K562 (cell line): ENCODE data around the gene GLT1D1. TPM values are rescaled to one million over a fixed set of nuclear protein-coding genes. Genes with fewer than 3 reads are reported as not detected.

Source experiments
- ATAC-seq: fragments of 200-7000 bp; cut with Tn5 transposase; 3 replicates; pipeline ENCODE4 v1.9.1; 2020; ENCODE audit warnings: moderate library complexity
- BruUV-seq: library from RNA; stranded (reverse); fragments of 400-500 nt; replicated peaks from 2 replicates; lab custom pipeline; 2021; lab: Mats Ljungman, UMichigan
- CTCF ChIA-PET: fragments of 300-600 bp; formaldehyde crosslinking; extraction: SDS; loops from one replicate; lab custom pipeline; 2021; ENCODE audit warnings: low intra/inter-chr PET ratio; lab: Yijun Ruan, JAX
- POLR2A ChIA-PET: fragments of 300-600, 350-650 bp; sonication (Branson Sonifier 250); formaldehyde crosslinking; extraction: SDS; loops from one replicate; lab custom pipeline; 2021; ENCODE audit warnings: antibody characterized with exemption, inconsistent platforms; lab: Yijun Ruan, JAX
- DNase-seq, 4 experiments: peaks; one replicate each; pipeline versions ENCODE4 v3.0.0 to v3.0.0-alpha.2; 2011 to 2018; ENCODE audit warnings: low spot score in 3 of 4, mixed read lengths in 3 of 4; ENCODE audit errors: extremely low read depth in 1 of 4
- FAIRE-seq: peaks from 2 replicates; lab custom pipeline; 2011; peaks lifted over from hg19 to GRCh38; lab: Jason Lieb, UNC
- H2AFZ ChIP-seq: 2 replicates; pipeline ENCODE4 v1.6.0; 2011; ENCODE audit warnings: low read depth, low read length, control low read depth, inconsistent platforms
- H3K27ac ChIP-seq: fragments of 200-600 bp; 3 replicates; pipeline ENCODE4 v1.8.0; 2011; ENCODE audit warnings: low read depth, mild to moderate bottlenecking, control low read depth, inconsistent platforms, low read length, moderate library complexity, mixed read lengths; ENCODE audit errors: extremely low read depth
- H3K27me3 ChIP-seq, 2 experiments: fragments of 300-600 bp in 1 of 2; 2 replicates in 1 of 2; 3 replicates in 1 of 2; pipeline versions ENCODE4 v1.6.0 to v1.8.0; 2011; ENCODE audit warnings: inconsistent platforms in 2 of 2, low read length in 2 of 2, mild to moderate bottlenecking in 1 of 2, mixed read lengths in 1 of 2, moderate library complexity in 1 of 2; ENCODE audit not compliant: control insufficient read depth in 2 of 2, insufficient read depth in 2 of 2
- H3K36me3 ChIP-seq: fragments of 300-600 bp; 3 replicates; pipeline ENCODE4 v1.8.0; 2011; ENCODE audit warnings: mild to moderate bottlenecking, low read length, inconsistent platforms; ENCODE audit not compliant: control insufficient read depth, insufficient read depth
- H3K4me1 ChIP-seq, 2 experiments: fragments of 200-600 bp in 1 of 2; replicated peaks in 1 of 2; 2 replicates in 1 of 2; 3 replicates in 1 of 2; pipeline versions ENCODE4 v1.5.1 to v1.8.0; 2011; ENCODE audit warnings: inconsistent platforms in 2 of 2, low read length in 2 of 2, mild to moderate bottlenecking in 1 of 2, mixed read lengths in 1 of 2, moderate library complexity in 1 of 2; ENCODE audit not compliant: control insufficient read depth in 2 of 2, insufficient read depth in 2 of 2
- H3K4me2 ChIP-seq: 2 replicates; pipeline ENCODE4 v1.6.1; 2011; ENCODE audit warnings: low read length, control low read depth, inconsistent platforms, mixed read lengths; ENCODE audit not compliant: insufficient read depth
- H3K4me3 ChIP-seq: fragments of 200-600 bp; sonication (generic), shearing (Covaris generic); 2 replicates; pipeline ENCODE4 v1.5.1; 2016; ENCODE audit warnings: control low read depth, inconsistent platforms
- H3K79me2 ChIP-seq: fragments of 200-600 bp; 3 replicates; pipeline ENCODE4 v1.8.0; 2011; ENCODE audit warnings: low read length, inconsistent platforms; ENCODE audit not compliant: control insufficient read depth, insufficient read depth
- H3K9ac ChIP-seq, 2 experiments: 2 replicates each; pipeline versions ENCODE4 v1.6.0 to v1.6.1; 2011; ENCODE audit warnings: low read depth in 2 of 2, low read length in 2 of 2, control low read depth in 1 of 2, inconsistent platforms in 1 of 2, mild to moderate bottlenecking in 1 of 2, mixed read lengths in 1 of 2; ENCODE audit not compliant: insufficient read depth in 1 of 2
- H3K9me1 ChIP-seq: one replicate; pipeline ENCODE4 v1.6.0; 2011; ENCODE audit warnings: inconsistent platforms, mild to moderate bottlenecking, low read length, moderate library complexity; ENCODE audit not compliant: control insufficient read depth, insufficient read depth
- H3K9me3 ChIP-seq: replicated peaks from 2 replicates; pipeline ENCODE4 v1.5.1; 2011; ENCODE audit warnings: low read depth, low read length, inconsistent platforms; ENCODE audit not compliant: control insufficient read depth, insufficient read depth
- H4K20me1 ChIP-seq: replicated peaks from 2 replicates; pipeline ENCODE4 v1.6.1; 2011; ENCODE audit warnings: low read length, inconsistent platforms, mixed read lengths; ENCODE audit not compliant: control insufficient read depth, insufficient read depth
- DACH1 ChIP-seq: fragments of 450-650 bp; IDR thresholded peaks from 2 replicates; pipeline ENCODE4 v1.6.1; 2018; ENCODE audit not compliant: partially characterized antibody
- MECOM ChIP-seq: fragments of 250-450 bp; sonication (Bioruptor Pico); IDR thresholded peaks from 2 replicates; pipeline ENCODE4 v1.8.0; 2022; ENCODE audit warnings: inconsistent platforms
- MEIS2 ChIP-seq: fragments of 450-650 bp; IDR thresholded peaks from 2 replicates; pipeline ENCODE4 v1.6.1; 2014; ENCODE audit warnings: mild to moderate bottlenecking; ENCODE audit not compliant: partially characterized antibody
- NCOA4 ChIP-seq: fragments of 450-650 bp; IDR thresholded peaks from 2 replicates; pipeline ENCODE4 v1.6.1; 2018; ENCODE audit warnings: mild to moderate bottlenecking; ENCODE audit not compliant: partially characterized antibody
- PKNOX1 ChIP-seq: fragments of 450-650 bp; IDR thresholded peaks from 2 replicates; pipeline ENCODE4 v1.6.1; 2016
- RFX7 ChIP-seq: fragments of 250-450 bp; sonication (Bioruptor Pico); IDR thresholded peaks from 2 replicates; pipeline ENCODE4 v1.5.1; 2021; ENCODE audit warnings: mild to moderate bottlenecking
- TRIM28 ChIP-seq: fragments of 450-650 bp; IDR thresholded peaks from 2 replicates; pipeline ENCODE4 v1.6.1; 2017
- ZFP91 ChIP-seq: sonication (generic); formaldehyde crosslinking; IDR thresholded peaks from 2 replicates; pipeline ENCODE4 v1.8.0; 2022; ENCODE audit warnings: mild to moderate bottlenecking, missing genetic modification reagents
- ZNF354B ChIP-seq: fragments of 250-450 bp; sonication (Bioruptor Pico); IDR thresholded peaks from 2 replicates; pipeline ENCODE4 v1.4.0; 2020
- WGBS: fragments of 100-300 bp; shearing (Covaris generic); methylation state at CpG from one replicate; pipeline ENCODE4 v1.1.6; 2016; ENCODE audit warnings: low coverage, mixed read lengths; ENCODE audit not compliant: insufficient coverage; ENCODE audit errors: missing lambda C conversion rate; 5-methylcytosine and 5-hydroxymethylcytosine counted together
- in situ Hi-C: fragments of 300-500 bp; cut with MboI; formaldehyde crosslinking; loops from 4 replicates; pipeline ENCODE4 v1.15.0; 2018; ENCODE audit warnings: inconsistent platforms, mixed read lengths
- intact Hi-C: fragments of 100-400 bp; cut with micrococcal nuclease; formaldehyde crosslinking; loops from 2 replicates; pipeline ENCODE4 v1.14.2; 2022
- polyA plus RNA-seq, 8 experiments: library from polyadenylated mRNA; depleted of rRNA in 4 of 8; stranded (reverse) in 5 of 8; unstranded in 3 of 8; fragments of >200 nt; fragmentation: Nextera tagmentation in 2 of 8; fragmentation: Illumina TruSeq in 1 of 8; extraction: Ambion mirVana in 2 of 8; extraction: Trizol in 1 of 8; gene quantifications; 2 replicates each; pipeline versions ENCODE4 v1.2.1 to v1.2.3, GENCODE V29; 2011 to 2014; ENCODE audit warnings: inconsistent platforms in 1 of 8, missing spikeins in 1 of 8
- total RNA-seq, 7 experiments: library from RNA; depleted of rRNA in 6 of 7; stranded (reverse); fragments of >200 nt in 6 of 7; fragmentation: Illumina TruSeq in 2 of 7; extraction: Trizol in 2 of 7; gene quantifications; 2 replicates each; pipeline versions ENCODE4 v1.2.1 to v1.2.3, GENCODE V29; 2011 to 2021; ENCODE audit warnings: low replicate concordance in 1 of 7

Gene GLT1D1
- total and polyA plus RNA-seq, 9 of the 15 experiments (the other 6 are each of a cell fraction or from before 2014, with no cell fraction given), result 0.04 TPM; not detected in 8

- in situ Hi-C loops, result no loop called here
- Histone ChIP-seq H3K4me3 (no peak overlapping the region), H2AFZ (no peak overlapping the region), H3K79me2 (no peaks in the 10 kb centered on the region), H3K4me2 (no peak overlapping the region), H3K9me1 (no peaks in the 10 kb centered on the region), H4K20me1 (no peaks in the 10 kb centered on the region), H3K9ac (no peak overlapping the region), H3K27me3 (peaks cover 8 to 27% of the 10 kb centered on the region in 2 experiments), H3K36me3 (no peaks in the 10 kb centered on the region), H3K4me1 (no peaks in the 10 kb centered on the region; a peak in 1 of 5 replicates), H3K9me3 (no peaks in the 10 kb centered on the region), H3K27ac (no peak overlapping the region)
- FAIRE-seq (no peak), DNase-seq (no peak), ATAC-seq (no peak)
- CTCF ChIA-PET, result no interaction called here
- POLR2A ChIA-PET, result no interaction called here
- WGBS, result 13% methylated on average over 14 of the region's 14 CpGs
- intact Hi-C loops, result no loop called here
- TF ChIP-seq MECOM (CRISPR knock-in tag) (no peak), MEIS2 (no peak), RFX7 (CRISPR knock-in tag) (no peak), DACH1 (no peak), TRIM28 (no peak), NCOA4 (no peak), ZFP91 (CRISPR knock-in tag) (no peak), PKNOX1 (no peak), ZNF354B (CRISPR knock-in tag) (no peak)
- BruUV-seq, result no TSS peak
Measured at GRCh38 chr12:128848371-128848770, 4.9 kb upstream of the GLT1D1 start.
